HEK293T (cell line): Measurements from ENCODE around the gene MYO5B.

Source experiments
- FOXK2 ChIP-seq: fragments of 450-650 bp; IDR thresholded peaks from 2 replicates; pipeline ENCODE4 v1.6.1; 2016; ENCODE audit warnings: mild to moderate bottlenecking
- SUZ12 ChIP-seq: fragments of 450-650 bp; IDR thresholded peaks from 2 replicates; pipeline ENCODE4 v1.6.1; 2016; ENCODE audit warnings: mild to moderate bottlenecking

GRCh38 chr18:49859021-49859359 lies 336.0 kb downstream of the MYO5B start:
- TF ChIP-seq SUZ12 (no peak), FOXK2 (no peak)
